SK-N-SH treated with all-trans-retinoic acid at 6 μM for 48 hours (cell line): ENCODE results near the gene CCL16.

ENCODE experiments used
- CSDC2 ChIP-seq: fragments of 250-450 bp; sonication (Bioruptor Pico); IDR thresholded peaks from 2 replicates; pipeline ENCODE4 v1.5.0; 2020; ENCODE audit warnings: mild to moderate bottlenecking, moderate library complexity
- ESRRG ChIP-seq: fragments of 250-450 bp; sonication (Bioruptor Pico); IDR thresholded peaks from 2 replicates; pipeline ENCODE4 v1.6.1; 2021; ENCODE audit warnings: mild to moderate bottlenecking
- PPARA ChIP-seq: fragments of 250-450 bp; sonication (Bioruptor Pico); IDR thresholded peaks from 2 replicates; pipeline ENCODE4 v1.5.0; 2020; ENCODE audit warnings: mild to moderate bottlenecking, borderline replicate concordance
- ZC3H10 ChIP-seq: fragments of 250-450 bp; sonication (Bioruptor Pico); IDR thresholded peaks from 2 replicates; pipeline ENCODE4 v1.5.1; 2021; ENCODE audit warnings: mild to moderate bottlenecking, moderate library complexity
- ZFP3 ChIP-seq: fragments of 250-450 bp; sonication (Bioruptor Pico); IDR thresholded peaks from 2 replicates; pipeline ENCODE4 v1.5.0; 2020; ENCODE audit warnings: mild to moderate bottlenecking, moderate library complexity
- ZNF565 ChIP-seq: fragments of 450-650 bp; formaldehyde crosslinking; conservative IDR thresholded peaks from 2 replicates; pipeline ENCODE4 v1.5.0; 2020; ENCODE audit warnings: low read depth, mild to moderate bottlenecking, moderate library complexity
- TF ChIP-seq, protein P1 (sequence below): fragments of 250-450 bp; sonication (Bioruptor Pico); IDR thresholded peaks from 2 replicates; pipeline ENCODE4 v1.8.0; 2020; ENCODE audit warnings: mild to moderate bottlenecking, moderate library complexity, borderline replicate concordance

DNA sequence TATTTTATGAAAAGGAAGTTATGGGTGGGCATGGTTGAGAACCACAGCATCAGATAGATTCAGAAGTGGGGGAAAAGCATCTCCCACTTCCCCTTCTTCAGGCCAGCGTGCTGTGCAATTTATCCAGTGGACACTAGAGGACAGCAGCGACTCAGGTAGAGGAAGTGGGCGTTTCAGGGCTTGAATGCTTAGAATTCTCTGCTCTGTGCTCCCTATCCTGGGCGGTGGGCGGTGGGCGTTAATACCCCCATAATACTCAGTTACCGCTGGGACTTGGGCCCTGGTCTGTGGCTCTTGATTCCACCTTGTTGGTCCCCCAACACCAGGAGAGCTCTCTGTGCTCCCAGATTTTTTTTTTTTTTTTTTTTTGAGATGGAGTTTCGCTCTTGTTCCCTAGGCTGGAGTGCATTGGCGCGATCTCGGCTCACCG lies 34.1 kb downstream of the CCL16 start:
- no peak for TF ChIP-seq ZFP3 (CRISPR knock-in tag)
- no peak for TF ChIP-seq ZC3H10
- TF ChIP-seq CSDC2 (CRISPR knock-in tag) = no peak
- TF ChIP-seq PPARA (CRISPR knock-in tag) = no peak
- TF ChIP-seq ZNF565 (CRISPR knock-in tag) = no peak
- TF ChIP-seq, protein P1, sequence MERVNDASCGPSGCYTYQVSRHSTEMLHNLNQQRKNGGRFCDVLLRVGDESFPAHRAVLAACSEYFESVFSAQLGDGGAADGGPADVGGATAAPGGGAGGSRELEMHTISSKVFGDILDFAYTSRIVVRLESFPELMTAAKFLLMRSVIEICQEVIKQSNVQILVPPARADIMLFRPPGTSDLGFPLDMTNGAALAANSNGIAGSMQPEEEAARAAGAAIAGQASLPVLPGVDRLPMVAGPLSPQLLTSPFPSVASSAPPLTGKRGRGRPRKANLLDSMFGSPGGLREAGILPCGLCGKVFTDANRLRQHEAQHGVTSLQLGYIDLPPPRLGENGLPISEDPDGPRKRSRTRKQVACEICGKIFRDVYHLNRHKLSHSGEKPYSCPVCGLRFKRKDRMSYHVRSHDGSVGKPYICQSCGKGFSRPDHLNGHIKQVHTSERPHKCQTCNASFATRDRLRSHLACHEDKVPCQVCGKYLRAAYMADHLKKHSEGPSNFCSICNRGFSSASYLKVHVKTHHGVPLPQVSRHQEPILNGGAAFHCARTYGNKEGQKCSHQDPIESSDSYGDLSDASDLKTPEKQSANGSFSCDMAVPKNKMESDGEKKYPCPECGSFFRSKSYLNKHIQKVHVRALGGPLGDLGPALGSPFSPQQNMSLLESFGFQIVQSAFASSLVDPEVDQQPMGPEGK (CRISPR knock-in tag) = no peak
- TF ChIP-seq ESRRG (CRISPR knock-in tag) = no peak
